Femur (tissue), 1 donor: Measurements from ENCODE around the gene CFAP97D2.
"Not testable (repeated sequence)": the region's sequence is repeated elsewhere in the genome, so short reads cannot be mapped to it uniquely, and the experiment has no call there.

Experiments used
- DNase-seq: peaks from one replicate; pipeline ENCODE4 v3.0.0-alpha.2; 2017

The CFAP97D2 gene

DNA sequence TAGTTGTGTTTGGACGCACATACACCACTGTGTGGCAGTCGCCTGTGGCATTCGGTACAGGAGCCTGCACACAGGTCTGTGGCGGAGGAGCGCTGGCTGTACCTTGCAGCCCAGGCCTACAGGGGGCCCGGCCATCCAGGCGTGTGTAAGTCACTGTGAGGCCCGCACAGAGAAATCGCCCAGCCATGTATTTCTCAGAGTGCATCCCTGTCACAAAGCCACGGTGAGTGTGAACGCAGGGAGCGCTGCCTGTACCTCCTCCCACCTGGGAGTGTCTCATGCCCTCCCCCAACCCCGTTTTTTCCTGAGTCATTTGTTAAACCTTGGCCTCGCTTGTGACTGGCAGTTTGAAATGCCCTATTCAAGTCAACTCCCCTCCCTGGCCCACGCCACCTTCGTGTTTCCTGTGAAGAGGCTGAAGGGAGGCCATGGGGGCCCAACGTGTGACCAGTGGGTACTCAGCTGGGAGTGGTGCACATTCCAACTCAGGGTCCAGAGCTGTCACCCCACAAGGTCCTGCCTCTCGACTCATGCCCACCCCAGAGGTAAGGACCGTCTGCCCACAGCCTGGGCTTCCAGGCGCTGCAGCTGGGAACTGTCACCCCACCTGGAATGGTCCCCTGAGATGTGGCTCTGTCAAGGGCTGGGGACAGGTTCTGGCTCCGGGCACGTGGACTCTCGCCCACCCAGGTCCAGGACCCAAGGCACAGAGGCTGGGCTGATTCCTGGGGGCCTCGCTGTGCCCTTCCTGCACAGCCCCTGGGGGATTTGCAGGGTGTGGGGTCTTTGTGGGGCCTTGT, 35.1 kb upstream of the CFAP97D2 start:
- peak; percentile 24 for DNase-seq

DNA sequence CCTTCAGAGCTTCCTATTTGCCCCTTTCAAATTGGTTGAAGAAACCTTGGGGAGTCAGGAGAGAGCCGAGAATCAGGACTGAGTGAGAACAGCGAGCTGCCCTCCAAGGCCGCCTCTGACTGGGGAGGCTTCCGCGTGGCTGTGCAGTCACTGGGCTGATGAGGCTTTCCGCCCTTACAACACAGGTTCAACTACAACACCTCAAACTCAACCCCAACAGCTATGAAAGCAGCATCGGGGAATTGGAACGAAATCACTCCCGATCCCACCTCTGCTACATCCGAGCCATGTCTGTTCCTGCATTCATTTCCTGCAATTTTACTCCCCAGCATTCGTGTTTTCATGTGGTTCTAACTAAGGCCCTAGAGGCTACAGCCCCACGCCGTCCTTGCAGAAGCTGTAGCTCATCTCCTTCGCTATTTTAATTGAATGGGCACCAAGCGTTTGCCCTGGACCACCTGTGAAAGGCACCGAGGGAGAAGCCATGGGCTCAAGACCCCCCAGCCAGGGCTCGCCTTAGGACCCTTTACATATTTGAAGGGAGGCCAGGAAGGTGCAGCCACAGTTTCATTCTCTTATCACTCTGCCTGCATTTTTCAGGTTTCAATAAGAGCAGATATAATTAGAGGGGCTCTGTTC, 34.3 kb upstream of the CFAP97D2 start:
- peak; percentile 10 for DNase-seq

DNA sequence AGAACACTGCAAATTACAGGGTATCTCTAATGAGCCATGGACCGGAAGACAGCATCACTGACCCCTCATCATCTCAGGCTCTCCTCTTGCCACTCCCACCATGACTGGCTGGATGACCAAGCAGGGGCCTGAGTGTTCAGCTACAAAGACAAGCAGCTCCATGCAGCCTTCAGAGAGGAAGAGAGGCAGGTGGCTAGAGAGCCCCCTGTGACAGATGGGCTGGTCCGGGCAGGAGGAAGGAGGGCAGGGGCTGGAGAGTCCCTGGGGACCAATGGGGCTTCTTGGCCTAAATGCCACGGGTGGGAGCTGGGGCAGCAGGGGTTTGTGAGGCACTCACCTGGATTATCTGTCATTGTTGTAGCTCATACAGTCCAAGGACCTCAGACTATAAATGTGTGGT, 33.8 kb upstream of the CFAP97D2 start:
- DNase-seq: peak; percentile 18

DNA sequence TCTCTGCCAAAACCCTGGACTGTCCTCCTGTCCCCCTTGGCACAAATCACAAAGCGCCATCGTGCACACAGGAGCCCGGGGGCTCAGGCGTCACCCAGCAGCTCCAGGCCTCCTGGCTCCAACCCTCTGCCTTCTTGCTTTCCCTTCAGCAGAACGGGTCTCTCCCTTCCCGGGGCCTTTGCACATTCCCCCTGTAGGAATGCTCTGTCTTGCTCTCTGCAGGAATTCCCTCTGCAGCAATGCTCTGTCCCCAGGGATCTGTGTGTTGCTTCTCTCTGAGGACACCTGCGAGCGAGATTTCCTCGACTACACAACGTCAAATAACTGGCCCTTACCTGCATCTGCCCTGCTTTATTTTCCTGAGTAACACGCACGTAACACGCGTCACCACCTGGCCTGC, 33.3 kb upstream of the CFAP97D2 start:
- DNase-seq: peak; percentile 10

GRCh38 chr13:114146173-114146572, 32.9 kb upstream of the CFAP97D2 start:
- peak; percentile 2 for DNase-seq

- DNase-seq: peak; percentile 23
Measured at GRCh38 chr13:114146629-114147028, 32.4 kb upstream of the CFAP97D2 start.

DNA sequence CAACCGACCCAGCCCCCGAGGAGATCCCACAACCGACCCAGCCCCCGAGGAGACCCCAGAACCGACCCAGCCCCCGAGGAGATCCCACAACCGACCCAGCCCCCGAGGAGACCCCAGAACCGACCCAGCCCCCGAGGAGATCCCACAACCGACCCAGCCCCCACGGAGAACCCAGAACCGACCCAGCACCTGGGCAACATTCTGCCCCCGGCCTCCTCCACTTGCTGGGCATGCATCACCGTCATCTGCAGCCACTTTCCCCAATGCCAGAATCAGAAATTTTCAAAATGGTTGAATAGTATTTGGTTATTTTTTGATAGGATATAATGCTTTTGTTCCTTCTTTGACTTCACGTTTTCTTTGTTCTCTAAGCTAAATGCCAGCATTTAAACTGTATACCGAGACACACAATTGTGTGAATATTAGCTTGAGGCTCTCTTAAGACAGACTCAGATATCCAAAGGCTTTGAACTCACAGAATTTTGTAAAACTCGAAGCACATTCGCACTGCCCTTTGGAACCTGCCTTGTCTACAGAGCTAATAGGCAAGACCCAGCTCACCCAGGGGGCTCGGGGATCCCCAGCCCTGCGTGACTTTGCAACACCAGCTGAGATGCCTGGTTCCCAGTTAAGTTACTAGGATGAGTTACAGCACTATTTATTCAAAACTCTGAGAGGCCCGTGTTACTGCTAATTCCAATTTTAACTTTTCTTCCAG, 31.1 kb upstream of the CFAP97D2 start:
- DNase-seq: no peak

- DNase-seq: peak; percentile 77
Measured at GRCh38 chr13:114148521-114148855, 30.6 kb upstream of the CFAP97D2 start.

DNA sequence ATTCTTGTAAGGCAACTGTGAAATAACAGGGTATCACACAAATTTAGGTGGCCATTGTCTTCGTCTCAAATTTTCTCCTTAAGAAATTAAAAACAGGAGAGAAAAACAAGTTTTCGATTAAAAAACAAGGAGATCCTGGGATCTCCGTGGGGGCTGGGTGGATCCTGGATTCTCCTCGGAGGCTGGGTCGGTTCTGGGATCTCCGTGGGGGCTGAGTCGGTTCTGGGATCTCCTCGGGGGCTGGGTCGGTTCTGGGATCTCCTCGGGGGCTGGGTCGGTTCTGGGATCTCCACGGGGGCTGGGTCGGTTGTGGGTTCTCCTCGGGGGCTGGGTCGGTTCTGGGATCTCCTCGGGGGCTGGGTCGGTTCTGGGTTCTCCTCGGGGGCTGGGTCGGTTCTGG, 30.2 kb upstream of the CFAP97D2 start:
- DNase-seq: not testable (repeated sequence)

DNA sequence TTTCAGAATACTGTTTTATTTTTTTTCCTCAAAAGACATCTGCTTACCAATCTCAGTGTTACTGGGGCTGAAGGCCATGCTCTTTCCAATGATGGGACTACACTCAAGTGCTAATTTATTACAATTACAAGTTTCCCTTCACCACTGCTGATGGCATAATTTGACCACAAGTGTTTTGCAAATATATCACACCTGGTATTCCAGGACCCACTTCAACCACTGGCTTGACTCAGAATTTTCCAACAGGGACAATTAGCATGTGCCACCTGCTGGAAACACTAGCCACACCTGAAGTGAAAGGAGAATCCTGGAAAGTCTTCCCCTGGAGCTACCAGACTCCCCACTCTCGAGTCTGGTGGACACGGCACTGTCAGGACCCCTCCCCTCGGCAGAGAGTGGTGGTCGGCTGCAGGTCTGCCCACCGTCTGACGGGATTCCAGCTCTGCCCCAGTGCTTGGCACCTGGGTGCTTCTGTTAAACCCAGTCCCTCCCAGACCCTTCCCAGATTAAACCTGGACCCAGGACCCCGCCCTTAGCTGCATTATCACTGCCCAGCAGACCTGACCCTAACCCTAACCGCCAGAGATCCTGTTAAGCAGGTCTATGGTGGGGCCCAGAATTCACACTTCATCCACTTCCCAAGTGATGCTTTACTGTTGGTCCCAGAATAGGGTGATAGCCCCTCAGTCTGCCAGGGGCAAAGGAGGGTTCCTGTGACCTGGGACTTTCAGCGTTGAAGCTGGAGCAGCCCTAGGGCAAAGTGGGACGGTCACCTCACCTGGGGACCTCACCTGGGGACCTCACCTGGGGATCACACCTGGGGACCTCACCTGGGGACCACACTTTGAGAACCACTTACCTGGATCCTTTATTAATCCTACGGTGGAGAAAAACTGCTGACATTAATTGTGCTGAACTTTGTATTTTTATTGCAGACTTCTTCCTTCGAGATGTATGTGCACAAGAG, 29.0 kb upstream of the CFAP97D2 start:
- no peak for DNase-seq

GRCh38 chr13:114151031-114151430, 28.0 kb upstream of the CFAP97D2 start:
- no peak for DNase-seq

DNA sequence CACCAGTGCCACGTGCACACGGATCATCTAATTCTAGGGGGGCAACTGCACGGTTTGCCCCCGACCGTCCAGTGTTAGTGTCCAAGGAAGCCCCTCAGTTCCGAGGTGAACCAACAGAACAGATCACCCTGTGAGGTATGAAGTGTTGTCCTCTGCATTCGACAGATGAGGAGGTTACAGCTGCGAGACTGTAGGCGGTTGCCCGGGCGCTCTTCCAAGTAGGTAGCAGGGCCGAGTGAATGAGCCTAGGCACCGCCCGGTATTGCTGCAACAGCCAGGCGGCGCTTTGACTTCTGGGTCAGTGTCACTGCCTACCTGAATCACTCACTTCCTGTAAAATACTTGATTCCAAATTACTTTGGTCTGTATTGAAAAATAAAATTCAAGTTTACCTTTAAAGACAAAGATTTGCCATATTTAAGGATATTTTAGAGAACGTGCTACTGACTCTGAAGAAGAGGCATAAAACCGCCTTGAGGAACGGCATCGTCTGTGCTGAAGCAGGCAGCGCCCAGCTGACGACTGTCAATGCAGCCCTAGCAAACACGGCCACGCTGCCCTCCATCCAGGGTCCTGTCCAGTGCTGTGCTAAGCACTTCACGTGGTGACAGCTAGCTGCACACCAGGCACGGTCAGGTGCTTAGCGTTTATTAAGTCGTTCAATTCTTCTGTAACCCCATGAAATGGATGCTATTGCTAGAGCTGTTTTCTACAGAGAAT, 27.3 kb upstream of the CFAP97D2 start:
- no peak for DNase-seq

DNA sequence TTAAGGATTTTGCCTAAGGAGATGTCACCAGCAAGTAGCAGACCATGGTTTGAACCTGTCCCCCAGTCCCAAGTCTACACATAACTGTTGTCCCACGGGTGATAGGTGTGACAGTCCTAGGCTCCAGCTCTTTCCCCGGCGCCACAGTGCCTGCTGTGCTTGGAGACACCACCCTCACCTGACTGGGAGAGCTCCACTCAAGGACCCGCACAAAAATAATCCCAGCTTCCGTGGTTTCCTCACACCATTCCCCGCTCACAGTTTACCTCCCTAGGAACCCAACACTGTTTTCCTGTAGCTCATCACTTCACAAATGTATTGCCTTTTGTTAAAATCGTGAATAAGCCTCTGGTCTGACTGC, 26.8 kb upstream of the CFAP97D2 start:
- DNase-seq: no peak

GRCh38 chr13:114152831-114153371, 26.2 kb upstream of the CFAP97D2 start:
- DNase-seq: peak; percentile 76

DNA sequence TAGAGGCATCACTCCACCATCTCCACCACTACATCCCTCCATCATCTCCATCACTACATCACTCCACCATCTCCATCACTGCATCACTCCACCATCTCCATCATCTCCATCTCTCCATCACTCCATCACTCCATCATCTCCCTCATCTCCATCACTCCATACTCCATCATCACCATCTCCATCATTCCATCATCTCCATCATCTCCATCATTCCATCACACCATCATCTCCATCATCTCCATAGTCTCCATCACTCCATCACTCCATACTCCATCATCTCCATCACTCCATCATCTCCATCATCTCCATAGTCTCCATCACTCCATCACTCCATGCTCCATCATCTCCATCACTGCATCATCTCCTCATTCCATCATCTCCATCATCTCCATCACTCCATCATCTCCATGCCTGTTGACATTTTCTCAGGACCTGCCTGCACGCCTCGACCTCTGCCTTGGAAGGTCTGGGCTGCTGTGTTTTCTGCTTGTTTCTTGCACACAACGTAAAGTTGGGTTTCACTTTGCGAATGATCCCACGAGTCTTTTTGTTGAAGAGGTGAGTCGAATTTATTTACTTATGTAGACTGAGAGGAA, 25.5 kb upstream of the CFAP97D2 start:
- no peak for DNase-seq

DNA sequence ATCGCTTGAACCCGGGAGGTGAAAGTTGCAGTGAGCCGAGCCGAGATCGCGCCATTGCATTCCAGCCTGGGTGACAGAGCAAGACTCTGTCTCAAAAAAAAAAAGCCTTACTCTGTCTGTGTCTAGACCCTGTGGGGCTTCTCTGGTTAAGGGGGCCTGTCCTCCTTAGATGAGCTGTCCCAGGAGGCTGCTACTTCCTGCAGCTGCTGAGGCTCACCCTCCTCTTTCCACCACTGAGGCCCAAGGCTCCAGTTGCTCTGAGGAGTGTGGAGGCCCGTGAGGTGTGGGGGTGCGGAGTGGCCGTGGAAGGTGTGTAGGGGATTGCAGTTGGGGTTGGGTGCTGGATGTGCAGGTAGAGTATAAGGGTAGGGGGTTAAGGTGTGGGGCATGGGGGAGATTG, 24.6 kb upstream of the CFAP97D2 start:
- no peak for DNase-seq

GRCh38 chr13:114155320-114155719, 23.7 kb upstream of the CFAP97D2 start:
- DNase-seq: no peak

DNA sequence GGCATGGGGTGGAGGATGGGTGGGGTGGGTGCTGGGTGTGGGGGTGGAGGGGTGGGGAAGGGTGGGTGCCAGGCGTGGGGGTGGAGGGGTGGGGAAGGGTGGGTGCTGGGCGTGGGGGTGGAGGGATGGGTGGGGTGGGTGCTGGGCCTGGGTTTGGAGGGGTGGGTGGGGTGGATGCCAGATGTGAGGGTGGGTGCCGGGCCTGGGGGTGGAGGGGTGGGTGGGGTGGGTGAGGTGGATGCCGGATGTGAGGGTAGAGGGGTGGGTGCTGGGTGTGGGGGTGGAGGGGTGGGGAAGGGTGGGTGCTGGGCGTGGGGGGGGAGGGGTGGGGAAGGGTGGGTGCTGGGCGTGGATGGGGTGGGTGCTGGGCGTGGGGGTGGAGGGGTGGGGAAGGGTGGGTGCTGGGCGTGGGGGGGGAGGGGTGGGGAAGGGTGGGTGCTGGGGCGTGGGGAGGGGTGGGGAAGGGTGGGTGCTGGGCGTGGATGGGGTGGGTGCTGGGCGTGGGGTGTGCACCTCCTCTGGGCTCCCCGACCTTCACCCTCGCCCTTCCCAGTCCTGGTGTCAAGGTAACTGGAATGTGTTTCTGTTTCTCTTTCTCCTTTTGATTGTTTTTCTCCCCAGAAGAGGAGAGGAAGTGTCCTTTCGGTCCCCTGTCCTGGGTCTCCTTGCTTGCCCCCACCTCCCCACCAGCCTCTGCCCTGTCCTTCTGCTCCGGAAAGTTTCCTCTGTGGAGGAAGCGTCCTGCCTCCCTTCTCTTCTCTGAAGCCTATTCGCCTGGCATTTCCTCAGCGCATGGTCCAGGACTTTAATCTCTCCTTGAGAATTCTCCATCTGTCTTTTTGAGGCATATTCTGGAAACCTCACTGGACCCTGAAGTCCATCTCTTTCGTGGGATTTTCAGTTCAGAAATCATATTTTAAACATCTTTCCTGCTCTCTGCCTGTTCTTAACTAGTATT, 22.9 kb upstream of the CFAP97D2 start:
- DNase-seq: no peak

DNA sequence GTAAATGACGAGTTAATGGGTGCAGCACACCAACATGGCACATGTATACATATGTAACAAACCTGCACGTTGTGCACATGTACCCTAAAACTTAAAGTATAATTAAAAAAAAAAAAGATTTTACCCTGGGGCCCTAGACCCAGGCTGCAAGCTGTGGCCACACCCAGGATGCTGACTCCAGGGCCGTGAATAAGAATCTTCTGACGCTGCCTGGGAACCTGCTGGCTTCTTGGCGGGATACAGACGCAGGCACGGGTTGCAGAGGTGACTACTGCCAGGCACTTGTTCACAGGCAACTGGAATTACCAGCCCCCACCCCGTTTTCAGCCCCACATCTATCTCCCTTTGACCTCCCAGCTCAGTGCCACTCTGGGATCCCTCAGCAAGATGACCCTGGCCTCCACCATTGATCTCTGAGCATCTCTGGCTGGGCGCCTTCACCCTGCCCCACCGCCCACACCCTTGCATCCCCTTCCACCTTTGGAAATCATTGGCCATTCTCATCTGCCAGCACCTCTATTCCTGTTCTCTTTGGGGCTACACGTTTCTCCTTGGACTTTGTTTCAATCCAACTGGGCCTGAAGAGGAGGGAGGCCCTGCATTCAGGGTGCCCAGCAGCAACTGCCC, 21.1 kb upstream of the CFAP97D2 start:
- no peak for DNase-seq
